ENCODE measurements around the gene EPHA2. TPM values are rescaled to one million over a fixed set of nuclear protein-coding genes. Genes with fewer than 3 reads are reported as not detected.

EPHA2 gene
- total RNA-seq, 1 donor from 2014 or later, result 76.3 TPM

- Mint-ChIP-seq H3K36me3 (no peaks in the 10 kb centered on the region), H3K9me3 (no peaks in the 10 kb centered on the region), H3K27me3 (ENCODE audit: low read depth) (peaks cover 8% of the 10 kb centered on the region), H3K4me1 (peaks cover 15% of the 10 kb centered on the region), H3K27ac (no peak overlapping the region), H3K4me3 (no peak overlapping the region)
- TF ChIP-seq, protein P1, sequence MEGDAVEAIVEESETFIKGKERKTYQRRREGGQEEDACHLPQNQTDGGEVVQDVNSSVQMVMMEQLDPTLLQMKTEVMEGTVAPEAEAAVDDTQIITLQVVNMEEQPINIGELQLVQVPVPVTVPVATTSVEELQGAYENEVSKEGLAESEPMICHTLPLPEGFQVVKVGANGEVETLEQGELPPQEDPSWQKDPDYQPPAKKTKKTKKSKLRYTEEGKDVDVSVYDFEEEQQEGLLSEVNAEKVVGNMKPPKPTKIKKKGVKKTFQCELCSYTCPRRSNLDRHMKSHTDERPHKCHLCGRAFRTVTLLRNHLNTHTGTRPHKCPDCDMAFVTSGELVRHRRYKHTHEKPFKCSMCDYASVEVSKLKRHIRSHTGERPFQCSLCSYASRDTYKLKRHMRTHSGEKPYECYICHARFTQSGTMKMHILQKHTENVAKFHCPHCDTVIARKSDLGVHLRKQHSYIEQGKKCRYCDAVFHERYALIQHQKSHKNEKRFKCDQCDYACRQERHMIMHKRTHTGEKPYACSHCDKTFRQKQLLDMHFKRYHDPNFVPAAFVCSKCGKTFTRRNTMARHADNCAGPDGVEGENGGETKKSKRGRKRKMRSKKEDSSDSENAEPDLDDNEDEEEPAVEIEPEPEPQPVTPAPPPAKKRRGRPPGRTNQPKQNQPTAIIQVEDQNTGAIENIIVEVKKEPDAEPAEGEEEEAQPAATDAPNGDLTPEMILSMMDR (IDR thresholded peaks at IDR 0.05; ENCODE audit: unreplicated experiment), result no peak
- no peak for DNase-seq (ENCODE audit: low spot score in 2 of 2, unreplicated experiment in 2 of 2)
These were observed 79.0 kb downstream of the EPHA2 start for GRCh38 chr1:16076865-16077238.

- peaks cover 8% of the 10 kb centered on the region for H3K27me3 Mint-ChIP-seq (ENCODE audit: low read depth)
- H3K36me3 Mint-ChIP-seq, result no peaks in the 10 kb centered on the region
- no peaks in the 10 kb centered on the region for H3K9me3 Mint-ChIP-seq
- no peak for DNase-seq (ENCODE audit: low spot score in 2 of 2, unreplicated experiment in 2 of 2)
- no peak overlapping the region for H3K4me3 Mint-ChIP-seq
- TF ChIP-seq, protein P1 (IDR thresholded peaks at IDR 0.05; ENCODE audit: unreplicated experiment), result no peak
- peaks cover 15% of the 10 kb centered on the region for H3K4me1 Mint-ChIP-seq
- H3K27ac Mint-ChIP-seq, result no peak overlapping the region
These were observed 79.6 kb downstream of the EPHA2 start for GRCh38 chr1:16076031-16076864.

DNA sequence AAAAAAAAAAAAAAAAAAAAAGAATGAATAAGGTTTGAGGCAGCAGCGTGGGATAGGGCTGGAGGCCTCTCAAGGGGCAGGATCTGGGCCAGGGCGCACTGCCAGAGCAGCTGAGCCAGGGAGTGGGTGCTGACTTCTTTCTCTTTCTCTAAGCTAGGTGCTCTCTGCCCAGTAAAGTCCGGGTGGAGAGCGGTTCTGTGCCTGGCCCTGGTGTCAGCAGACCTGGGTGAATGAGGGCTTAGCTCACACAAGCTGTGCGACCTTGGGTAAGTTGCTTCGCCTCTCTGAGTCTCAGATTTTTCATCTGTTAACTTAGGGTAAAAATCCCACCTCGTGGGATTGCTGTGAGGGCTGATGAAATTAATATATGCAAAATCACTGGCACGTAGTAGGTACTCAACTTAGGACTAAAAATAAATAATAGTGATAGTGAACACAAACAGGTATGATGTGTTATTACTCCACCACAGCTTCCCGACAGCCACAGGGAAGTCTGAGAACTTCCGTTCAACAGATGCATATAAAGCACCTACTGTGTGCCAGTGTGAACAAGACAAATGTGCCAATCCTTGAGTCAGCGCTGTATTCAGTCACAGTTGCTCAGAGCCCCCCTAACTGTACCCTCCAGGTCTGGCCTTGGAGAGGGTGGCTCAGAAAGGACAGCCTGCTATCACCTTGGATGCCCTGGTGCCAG lies 80.4 kb downstream of the EPHA2 start:
- no peak for DNase-seq (ENCODE audit: low spot score in 2 of 2, unreplicated experiment in 2 of 2)
- Mint-ChIP-seq H3K27me3 (ENCODE audit: low read depth) (peaks cover 8% of the 10 kb centered on the region), H3K9me3 (no peaks in the 10 kb centered on the region), H3K4me1 (peaks cover 15% of the 10 kb centered on the region), H3K36me3 (no peaks in the 10 kb centered on the region), H3K4me3 (no peak overlapping the region), H3K27ac (no peak overlapping the region)
- TF ChIP-seq, protein P1 (IDR thresholded peaks at IDR 0.05; ENCODE audit: unreplicated experiment), result no peak

Other genes with a start within 250 kb of the EPHA2 start
- gene ZBTB17, start 180.0 kb downstream of the EPHA2 start, total RNA-seq, result 46.0 to 48.6 TPM (median 48.6 TPM) in 3 replicates
- not detected in 3 replicates for gene SRARP, start 151.8 kb downstream of the EPHA2 start, total RNA-seq
- 5.0 to 6.3 TPM (median 6.3 TPM) in 3 replicates for gene HSPB7, start 138.0 kb downstream of the EPHA2 start, total RNA-seq
- 3.0 to 3.5 TPM (median 3.2 TPM) in 3 replicates for gene CLCNKA, start 134.0 kb downstream of the EPHA2 start, total RNA-seq
- 2.9 to 3.6 TPM (median 3.0 TPM) in 3 replicates for gene CLCNKB, start 112.3 kb downstream of the EPHA2 start, total RNA-seq
- 1.6 to 1.9 TPM (median 1.7 TPM) in 3 replicates for gene FAM131C, start 82.4 kb downstream of the EPHA2 start, total RNA-seq
- gene ARHGEF19, start 56.6 kb upstream of the EPHA2 start, total RNA-seq, result 85.3 to 88.3 TPM (median 86.6 TPM) in 3 replicates
- 7.7 to 10.7 TPM (median 9.1 TPM) in 3 replicates for gene CPLANE2, start 81.1 kb upstream of the EPHA2 start, total RNA-seq
- gene FBXO42, start 196.4 kb upstream of the EPHA2 start, total RNA-seq, result 24.4 to 28.8 TPM (median 25.5 TPM) in 3 replicates
- gene SZRD1, start 211.2 kb upstream of the EPHA2 start, total RNA-seq, result 116 to 121 TPM (median 119 TPM) in 3 replicates